DND-41 (cell line): ENCODE data around the gene ITGA11.

Experiments used
- EZH2 ChIP-seq: IDR thresholded peaks from 3 replicates; pipeline ENCODE4 v1.6.1; 2012; ENCODE audit warnings: borderline replicate concordance, low read depth, mild to moderate bottlenecking, moderate library complexity, low read length, inconsistent platforms; ENCODE audit not compliant: severe bottlenecking
- TF ChIP-seq, protein P1 (sequence below): IDR thresholded peaks from 2 replicates; pipeline ENCODE4 v1.5.1; 2012; ENCODE audit warnings: borderline replicate concordance, low read length, moderate library complexity, mild to moderate bottlenecking; ENCODE audit not compliant: poor library complexity, severe bottlenecking; ENCODE audit errors: extremely low read depth

DNA sequence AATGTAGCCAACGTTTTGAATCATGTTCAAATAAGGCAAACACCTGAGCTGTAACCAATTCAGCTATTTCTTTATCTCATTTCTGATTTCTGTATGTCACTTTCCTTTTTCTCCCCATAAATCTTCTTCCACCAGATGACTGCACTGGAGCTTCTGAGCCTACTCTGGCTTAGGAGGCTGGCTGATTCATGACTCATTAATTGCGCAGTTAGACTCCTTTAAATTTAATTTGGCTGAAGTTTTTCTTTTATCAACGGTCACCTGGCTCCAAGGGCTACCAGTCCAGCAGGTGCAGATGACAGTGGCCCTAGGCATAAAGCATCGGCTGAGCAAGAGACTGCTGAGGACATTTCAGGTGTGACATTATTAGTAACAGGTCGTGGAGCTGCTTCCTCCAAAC is 39.6 kb upstream of the ITGA11 start:
- TF ChIP-seq, protein P1, sequence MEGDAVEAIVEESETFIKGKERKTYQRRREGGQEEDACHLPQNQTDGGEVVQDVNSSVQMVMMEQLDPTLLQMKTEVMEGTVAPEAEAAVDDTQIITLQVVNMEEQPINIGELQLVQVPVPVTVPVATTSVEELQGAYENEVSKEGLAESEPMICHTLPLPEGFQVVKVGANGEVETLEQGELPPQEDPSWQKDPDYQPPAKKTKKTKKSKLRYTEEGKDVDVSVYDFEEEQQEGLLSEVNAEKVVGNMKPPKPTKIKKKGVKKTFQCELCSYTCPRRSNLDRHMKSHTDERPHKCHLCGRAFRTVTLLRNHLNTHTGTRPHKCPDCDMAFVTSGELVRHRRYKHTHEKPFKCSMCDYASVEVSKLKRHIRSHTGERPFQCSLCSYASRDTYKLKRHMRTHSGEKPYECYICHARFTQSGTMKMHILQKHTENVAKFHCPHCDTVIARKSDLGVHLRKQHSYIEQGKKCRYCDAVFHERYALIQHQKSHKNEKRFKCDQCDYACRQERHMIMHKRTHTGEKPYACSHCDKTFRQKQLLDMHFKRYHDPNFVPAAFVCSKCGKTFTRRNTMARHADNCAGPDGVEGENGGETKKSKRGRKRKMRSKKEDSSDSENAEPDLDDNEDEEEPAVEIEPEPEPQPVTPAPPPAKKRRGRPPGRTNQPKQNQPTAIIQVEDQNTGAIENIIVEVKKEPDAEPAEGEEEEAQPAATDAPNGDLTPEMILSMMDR, result no peak
- no peak for TF ChIP-seq EZH2
